HEK293 (cell line): ENCODE measurements around the gene IGFBP2.
A peak's percentile ranks its signal among the peaks of the same experiment; 100 is the strongest.

Source experiments
- CTCF ChIA-PET: fragments of 350-600 bp; formaldehyde crosslinking; extraction: SDS; loops from one replicate; lab custom pipeline; 2021; ENCODE audit warnings: antibody characterized with exemption; lab: Yijun Ruan, JAX
- POLR2A ChIA-PET: fragments of 300-600 bp; formaldehyde crosslinking; extraction: SDS; loops from one replicate; lab custom pipeline; 2020; ENCODE audit warnings: antibody characterized with exemption, inconsistent platforms; lab: Yijun Ruan, JAX
- H3K27ac ChIP-seq: fragments of 200-500 bp; sonication (Bioruptor generic); 2 replicates; pipeline ENCODE4 v1.5.1; 2014; ENCODE audit warnings: low read depth, low read length, control low read depth, inconsistent platforms; ENCODE audit errors: extremely low read depth
- H3K36me3 ChIP-seq, 2 experiments: fragments of 200-500 bp in 1 of 2; sonication (Bioruptor generic) in 1 of 2; 1 replicate in 1 of 2; 2 replicates in 1 of 2; pipeline ENCODE4 v1.5.1; 2014 to 2017; ENCODE audit warnings: inconsistent platforms in 2 of 2, low read length in 2 of 2; ENCODE audit not compliant: control insufficient read depth in 2 of 2, insufficient read depth in 1 of 2
- H3K4me1 ChIP-seq: fragments of 200-500 bp; sonication (Bioruptor generic); 2 replicates; pipeline ENCODE4 v1.5.1; 2014; ENCODE audit warnings: mild to moderate bottlenecking, low read length, inconsistent platforms; ENCODE audit not compliant: control insufficient read depth, insufficient read depth
- H3K4me3 ChIP-seq: 2 replicates; pipeline ENCODE4 v1.5.1; 2011; ENCODE audit warnings: low read depth, mild to moderate bottlenecking, control low read depth, low read length, moderate library complexity
- H3K9me3 ChIP-seq: fragments of 200-500 bp; sonication (Bioruptor generic); 2 replicates; pipeline ENCODE4 v1.5.1; 2014; ENCODE audit warnings: low read depth, low read length, inconsistent platforms; ENCODE audit not compliant: control insufficient read depth, insufficient read depth
- ATF2 ChIP-seq: fragments of 450-650 bp; formaldehyde crosslinking; IDR thresholded peaks from 2 replicates; pipeline ENCODE4 v1.5.1; 2016; ENCODE audit warnings: missing biosample characterization, missing genetic modification characterization, low read depth
- HOXD13 ChIP-seq: sonication (generic); formaldehyde crosslinking; IDR thresholded peaks from 2 replicates; pipeline ENCODE4 v1.8.0; 2022; ENCODE audit warnings: missing genetic modification reagents, borderline replicate concordance
- OVOL3 ChIP-seq: fragments of 450-650 bp; formaldehyde crosslinking; IDR thresholded peaks from 2 replicates; pipeline ENCODE4 v1.5.1; 2016; ENCODE audit warnings: missing biosample characterization, missing genetic modification characterization
- PRDM6 ChIP-seq: fragments of 450-650 bp; formaldehyde crosslinking; IDR thresholded peaks from 2 replicates; pipeline ENCODE4 v1.5.1; 2017; ENCODE audit warnings: missing biosample characterization, missing genetic modification characterization
- SP7 ChIP-seq: fragments of 450-650 bp; formaldehyde crosslinking; IDR thresholded peaks from 2 replicates; pipeline ENCODE4 v1.5.1; 2016; ENCODE audit warnings: missing biosample characterization, missing genetic modification characterization
- WT1 ChIP-seq: fragments of 450-650 bp; formaldehyde crosslinking; IDR thresholded peaks from 2 replicates; pipeline ENCODE4 v1.5.1; 2016; ENCODE audit warnings: missing biosample characterization, missing genetic modification characterization
- ZBTB21 ChIP-seq: fragments of 450-650 bp; formaldehyde crosslinking; IDR thresholded peaks from 2 replicates; pipeline ENCODE4 v1.5.1; 2017; ENCODE audit warnings: missing biosample characterization, missing genetic modification characterization
- ZNF138 ChIP-seq: fragments of 450-650 bp; formaldehyde crosslinking; IDR thresholded peaks from 2 replicates; pipeline ENCODE4 v1.5.1; 2016; ENCODE audit warnings: missing biosample characterization, missing genetic modification characterization, borderline replicate concordance
- ZNF18 ChIP-seq: fragments of 450-650 bp; formaldehyde crosslinking; IDR thresholded peaks from 2 replicates; pipeline ENCODE4 v1.5.1; 2016; ENCODE audit warnings: missing biosample characterization, missing genetic modification characterization
- ZNF37A ChIP-seq: fragments of 450-650 bp; IDR thresholded peaks from 2 replicates; pipeline ENCODE4 v1.5.1; 2018; ENCODE audit warnings: missing biosample characterization, missing genetic modification characterization
- ZNF423 ChIP-seq: fragments of 450-650 bp; formaldehyde crosslinking; IDR thresholded peaks from 2 replicates; pipeline ENCODE4 v1.5.1; 2016; ENCODE audit warnings: missing biosample characterization, missing genetic modification characterization
- ZNF426 ChIP-seq: fragments of 450-650 bp; formaldehyde crosslinking; IDR thresholded peaks from 2 replicates; pipeline ENCODE4 v1.5.1; 2017; ENCODE audit warnings: missing biosample characterization, missing genetic modification characterization, mild to moderate bottlenecking, inconsistent platforms, moderate library complexity
- ZNF433 ChIP-seq: fragments of 450-650 bp; formaldehyde crosslinking; IDR thresholded peaks from 2 replicates; pipeline ENCODE4 v1.5.1; 2016; ENCODE audit warnings: missing biosample characterization, missing genetic modification characterization, low read depth
- ZNF555 ChIP-seq: fragments of 450-650 bp; formaldehyde crosslinking; conservative IDR thresholded peaks from 2 replicates; pipeline ENCODE4 v1.5.1; 2017; ENCODE audit warnings: missing biosample characterization, mild to moderate bottlenecking, missing genetic modification characterization, inconsistent platforms
- ZNF629 ChIP-seq: fragments of 450-650 bp; formaldehyde crosslinking; IDR thresholded peaks from 2 replicates; pipeline ENCODE4 v1.5.1; 2017; ENCODE audit warnings: missing biosample characterization, missing genetic modification characterization
- ZNF660 ChIP-seq: fragments of 450-650 bp; IDR thresholded peaks from 2 replicates; pipeline ENCODE4 v1.5.1; 2018; ENCODE audit warnings: missing biosample characterization, mild to moderate bottlenecking, missing genetic modification characterization
- TF ChIP-seq, protein P1 (sequence below): fragments of 450-650 bp; formaldehyde crosslinking; IDR thresholded peaks from 2 replicates; pipeline ENCODE4 v1.5.1; 2017; ENCODE audit warnings: missing biosample characterization, missing genetic modification characterization
- TF ChIP-seq, protein P2 (sequence below): fragments of 450-650 bp; formaldehyde crosslinking; IDR thresholded peaks from 2 replicates; pipeline ENCODE4 v1.5.1; 2016; ENCODE audit warnings: missing biosample characterization, missing genetic modification characterization
- TF ChIP-seq, protein P3 (sequence below): fragments of 450-650 bp; formaldehyde crosslinking; IDR thresholded peaks from 2 replicates; pipeline ENCODE4 v1.5.1; 2017; ENCODE audit warnings: missing biosample characterization, missing genetic modification characterization

IGFBP2 gene

GRCh38 chr2:216601632-216602409, 31.4 kb upstream of the IGFBP2 start:
- Histone ChIP-seq H3K4me3 (no peak overlapping the region), H3K4me1 (peaks cover 10% of the 10 kb centered on the region), H3K27ac (no peak overlapping the region), H3K9me3 (no peaks in the 10 kb centered on the region), H3K36me3 (no peaks in the 10 kb centered on the region)
- ChIA-PET CTCF (interaction anchor here (0.6 to 1.0 kb wide), 2 partner anchors 17 to 30 kb away, joined by 3 read pairs; no protein-coding TSS in a partner anchor), POLR2A (no interaction called here)
- TF ChIP-seq ZNF433 (tag by site-specific recombination) (no peak), ZNF660 (no peak), ATF2 (tag by site-specific recombination) (no peak)

- ChIA-PET CTCF (no interaction called here), POLR2A (no interaction called here)
- H3K27ac ChIP-seq = no peak overlapping the region
- no peaks in the 10 kb centered on the region for H3K4me1 ChIP-seq
- no peak overlapping the region for H3K4me3 ChIP-seq
- no peaks in the 10 kb centered on the region for H3K36me3 ChIP-seq
- H3K9me3 ChIP-seq = no peaks in the 10 kb centered on the region
- TF ChIP-seq WT1 (tag by site-specific recombination) = peak; percentile 42; the same call in 1 of the 2 replicates
- TF ChIP-seq ZNF37A = no peak
- TF ChIP-seq ZNF629 (tag by site-specific recombination) = 0 out of 2 replicates have a peak, but pooled peaks have one; percentile 19
- TF ChIP-seq SP7 = peak; percentile 59; the same call in 1 of the 2 replicates
- TF ChIP-seq, protein P1, sequence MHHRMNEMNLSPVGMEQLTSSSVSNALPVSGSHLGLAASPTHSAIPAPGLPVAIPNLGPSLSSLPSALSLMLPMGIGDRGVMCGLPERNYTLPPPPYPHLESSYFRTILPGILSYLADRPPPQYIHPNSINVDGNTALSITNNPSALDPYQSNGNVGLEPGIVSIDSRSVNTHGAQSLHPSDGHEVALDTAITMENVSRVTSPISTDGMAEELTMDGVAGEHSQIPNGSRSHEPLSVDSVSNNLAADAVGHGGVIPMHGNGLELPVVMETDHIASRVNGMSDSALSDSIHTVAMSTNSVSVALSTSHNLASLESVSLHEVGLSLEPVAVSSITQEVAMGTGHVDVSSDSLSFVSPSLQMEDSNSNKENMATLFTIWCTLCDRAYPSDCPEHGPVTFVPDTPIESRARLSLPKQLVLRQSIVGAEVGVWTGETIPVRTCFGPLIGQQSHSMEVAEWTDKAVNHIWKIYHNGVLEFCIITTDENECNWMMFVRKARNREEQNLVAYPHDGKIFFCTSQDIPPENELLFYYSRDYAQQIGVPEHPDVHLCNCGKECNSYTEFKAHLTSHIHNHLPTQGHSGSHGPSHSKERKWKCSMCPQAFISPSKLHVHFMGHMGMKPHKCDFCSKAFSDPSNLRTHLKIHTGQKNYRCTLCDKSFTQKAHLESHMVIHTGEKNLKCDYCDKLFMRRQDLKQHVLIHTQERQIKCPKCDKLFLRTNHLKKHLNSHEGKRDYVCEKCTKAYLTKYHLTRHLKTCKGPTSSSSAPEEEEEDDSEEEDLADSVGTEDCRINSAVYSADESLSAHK = peak; percentile 68
- TF ChIP-seq, protein P2, sequence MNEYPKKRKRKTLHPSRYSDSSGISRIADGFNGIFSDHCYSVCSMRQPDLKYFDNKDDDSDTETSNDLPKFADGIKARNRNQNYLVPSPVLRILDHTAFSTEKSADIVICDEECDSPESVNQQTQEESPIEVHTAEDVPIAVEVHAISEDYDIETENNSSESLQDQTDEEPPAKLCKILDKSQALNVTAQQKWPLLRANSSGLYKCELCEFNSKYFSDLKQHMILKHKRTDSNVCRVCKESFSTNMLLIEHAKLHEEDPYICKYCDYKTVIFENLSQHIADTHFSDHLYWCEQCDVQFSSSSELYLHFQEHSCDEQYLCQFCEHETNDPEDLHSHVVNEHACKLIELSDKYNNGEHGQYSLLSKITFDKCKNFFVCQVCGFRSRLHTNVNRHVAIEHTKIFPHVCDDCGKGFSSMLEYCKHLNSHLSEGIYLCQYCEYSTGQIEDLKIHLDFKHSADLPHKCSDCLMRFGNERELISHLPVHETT = no peak
- TF ChIP-seq ZNF423 (tag by site-specific recombination) = 0 out of 2 replicates have a peak, but pooled peaks have one; percentile 23
- TF ChIP-seq, protein P3, sequence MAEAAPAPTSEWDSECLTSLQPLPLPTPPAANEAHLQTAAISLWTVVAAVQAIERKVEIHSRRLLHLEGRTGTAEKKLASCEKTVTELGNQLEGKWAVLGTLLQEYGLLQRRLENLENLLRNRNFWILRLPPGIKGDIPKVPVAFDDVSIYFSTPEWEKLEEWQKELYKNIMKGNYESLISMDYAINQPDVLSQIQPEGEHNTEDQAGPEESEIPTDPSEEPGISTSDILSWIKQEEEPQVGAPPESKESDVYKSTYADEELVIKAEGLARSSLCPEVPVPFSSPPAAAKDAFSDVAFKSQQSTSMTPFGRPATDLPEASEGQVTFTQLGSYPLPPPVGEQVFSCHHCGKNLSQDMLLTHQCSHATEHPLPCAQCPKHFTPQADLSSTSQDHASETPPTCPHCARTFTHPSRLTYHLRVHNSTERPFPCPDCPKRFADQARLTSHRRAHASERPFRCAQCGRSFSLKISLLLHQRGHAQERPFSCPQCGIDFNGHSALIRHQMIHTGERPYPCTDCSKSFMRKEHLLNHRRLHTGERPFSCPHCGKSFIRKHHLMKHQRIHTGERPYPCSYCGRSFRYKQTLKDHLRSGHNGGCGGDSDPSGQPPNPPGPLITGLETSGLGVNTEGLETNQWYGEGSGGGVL (tag by site-specific recombination) = peak; percentile 83
Observed at GRCh38 chr2:216603010-216603883, 30.0 kb upstream of the IGFBP2 start.

GRCh38 chr2:216603884-216604245, 29.4 kb upstream of the IGFBP2 start:
- POLR2A ChIA-PET = no interaction called here
- H3K4me3 ChIP-seq = no peak overlapping the region
- H3K4me1 ChIP-seq = no peaks in the 10 kb centered on the region
- CTCF ChIA-PET = no interaction called here
- H3K9me3 ChIP-seq = no peaks in the 10 kb centered on the region
- no peaks in the 10 kb centered on the region for H3K36me3 ChIP-seq
- no peak overlapping the region for H3K27ac ChIP-seq
- TF ChIP-seq PRDM6 (tag by site-specific recombination) (no peak), HOXD13 (CRISPR knock-in tag) (no peak), ZNF18 (tag by site-specific recombination) (no peak), ZBTB21 (tag by site-specific recombination) (no peak), ZNF426 (tag by site-specific recombination) (no peak), OVOL3 (no peak), ZNF138 (tag by site-specific recombination) (no peak), ZNF555 (tag by site-specific recombination) (no peak)
